OCI-LY1 (cell line): Measurements from ENCODE around the gene JMJD1C.

Experiments used
- EZH2 ChIP-seq: fragments of 200-600 bp; sonication (generic), shearing (Covaris generic); IDR thresholded peaks from 2 replicates; pipeline ENCODE4 v1.8.0; 2017; ENCODE audit warnings: borderline replicate concordance, mixed run types, mild to moderate bottlenecking, antibody characterized with exemption, low read length, moderate library complexity, mixed read lengths
- TF ChIP-seq, protein P1 (sequence below): fragments of 200-600 bp; sonication (generic), shearing (Covaris generic); IDR thresholded peaks from 2 replicates; pipeline ENCODE4 v1.5.1; 2017; ENCODE audit warnings: mild to moderate bottlenecking, antibody characterized with exemption, low read length, moderate library complexity, mixed read lengths

DNA sequence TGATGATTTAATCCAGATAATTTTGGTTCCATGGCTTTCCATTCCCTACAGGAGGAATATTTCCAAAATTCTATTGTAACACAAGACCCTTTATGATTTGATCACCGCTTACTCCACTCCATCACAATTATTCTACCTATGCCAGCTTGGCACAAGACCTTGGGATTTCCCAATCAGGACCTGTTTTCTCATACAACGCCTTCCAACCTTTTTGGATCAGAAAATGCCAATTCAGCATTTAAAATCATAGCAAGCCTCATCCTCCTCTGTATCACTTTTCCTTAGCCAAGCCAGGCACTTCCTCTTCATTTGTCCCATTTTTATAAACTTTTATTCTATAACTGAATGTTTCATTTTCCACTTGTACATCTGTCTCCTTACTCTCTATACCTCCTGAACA is 100.9 kb downstream of the JMJD1C start:
- TF ChIP-seq, protein P1, sequence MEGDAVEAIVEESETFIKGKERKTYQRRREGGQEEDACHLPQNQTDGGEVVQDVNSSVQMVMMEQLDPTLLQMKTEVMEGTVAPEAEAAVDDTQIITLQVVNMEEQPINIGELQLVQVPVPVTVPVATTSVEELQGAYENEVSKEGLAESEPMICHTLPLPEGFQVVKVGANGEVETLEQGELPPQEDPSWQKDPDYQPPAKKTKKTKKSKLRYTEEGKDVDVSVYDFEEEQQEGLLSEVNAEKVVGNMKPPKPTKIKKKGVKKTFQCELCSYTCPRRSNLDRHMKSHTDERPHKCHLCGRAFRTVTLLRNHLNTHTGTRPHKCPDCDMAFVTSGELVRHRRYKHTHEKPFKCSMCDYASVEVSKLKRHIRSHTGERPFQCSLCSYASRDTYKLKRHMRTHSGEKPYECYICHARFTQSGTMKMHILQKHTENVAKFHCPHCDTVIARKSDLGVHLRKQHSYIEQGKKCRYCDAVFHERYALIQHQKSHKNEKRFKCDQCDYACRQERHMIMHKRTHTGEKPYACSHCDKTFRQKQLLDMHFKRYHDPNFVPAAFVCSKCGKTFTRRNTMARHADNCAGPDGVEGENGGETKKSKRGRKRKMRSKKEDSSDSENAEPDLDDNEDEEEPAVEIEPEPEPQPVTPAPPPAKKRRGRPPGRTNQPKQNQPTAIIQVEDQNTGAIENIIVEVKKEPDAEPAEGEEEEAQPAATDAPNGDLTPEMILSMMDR, result no peak
- TF ChIP-seq EZH2, result no peak
